Measurements from ENCODE around the gene MYCN.
"Not testable (repeated sequence)": the region's sequence is repeated elsewhere in the genome, so short reads cannot be mapped to it uniquely, and the experiment has no call there.

Gene MYCN

GRCh38 chr2:15945909-15946705 is 5.8 kb downstream of the MYCN start:
- no peak for DNase-seq

GRCh38 chr2:15946983-15947382 is 6.6 kb downstream of the MYCN start:
- DNase-seq, result no peak

GRCh38 chr2:15947431-15947830 is 7.1 kb downstream of the MYCN start:
- no peak for DNase-seq

- DNase-seq, result no peak
Observed at GRCh38 chr2:15948704-15948957, 8.3 kb downstream of the MYCN start.

DNA sequence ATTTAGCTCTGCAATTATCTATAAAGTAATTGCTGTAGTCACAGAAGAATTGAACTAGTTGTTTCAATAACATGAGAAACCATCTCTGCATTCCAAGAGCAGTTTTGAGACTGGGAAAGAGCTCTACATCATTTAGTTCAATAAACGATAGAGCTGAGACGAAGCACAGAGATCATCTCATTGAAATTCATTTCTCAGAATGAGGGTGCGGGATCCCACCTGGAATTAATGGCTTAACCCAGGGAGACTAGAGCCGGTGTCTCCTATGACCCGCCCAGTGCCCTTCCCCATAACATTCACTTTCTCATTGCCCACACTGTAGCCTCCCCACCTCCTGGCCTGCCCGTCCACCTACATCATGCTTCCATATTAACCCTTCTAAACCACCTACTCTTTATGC is 8.8 kb downstream of the MYCN start:
- no peak for DNase-seq

- no peak for DNase-seq
Observed at GRCh38 chr2:15949551-15949950, 9.2 kb downstream of the MYCN start.

GRCh38 chr2:15950088-15950952 is 10.0 kb downstream of the MYCN start:
- DNase-seq, result no peak

- not testable (repeated sequence) for DNase-seq
Observed at GRCh38 chr2:15951936-15952335, 11.6 kb downstream of the MYCN start.

GRCh38 chr2:15952451-15953146 is 12.2 kb downstream of the MYCN start:
- DNase-seq, result no peak

- DNase-seq, result no peak
Observed at GRCh38 chr2:15953147-15953630, 12.8 kb downstream of the MYCN start.

DNA sequence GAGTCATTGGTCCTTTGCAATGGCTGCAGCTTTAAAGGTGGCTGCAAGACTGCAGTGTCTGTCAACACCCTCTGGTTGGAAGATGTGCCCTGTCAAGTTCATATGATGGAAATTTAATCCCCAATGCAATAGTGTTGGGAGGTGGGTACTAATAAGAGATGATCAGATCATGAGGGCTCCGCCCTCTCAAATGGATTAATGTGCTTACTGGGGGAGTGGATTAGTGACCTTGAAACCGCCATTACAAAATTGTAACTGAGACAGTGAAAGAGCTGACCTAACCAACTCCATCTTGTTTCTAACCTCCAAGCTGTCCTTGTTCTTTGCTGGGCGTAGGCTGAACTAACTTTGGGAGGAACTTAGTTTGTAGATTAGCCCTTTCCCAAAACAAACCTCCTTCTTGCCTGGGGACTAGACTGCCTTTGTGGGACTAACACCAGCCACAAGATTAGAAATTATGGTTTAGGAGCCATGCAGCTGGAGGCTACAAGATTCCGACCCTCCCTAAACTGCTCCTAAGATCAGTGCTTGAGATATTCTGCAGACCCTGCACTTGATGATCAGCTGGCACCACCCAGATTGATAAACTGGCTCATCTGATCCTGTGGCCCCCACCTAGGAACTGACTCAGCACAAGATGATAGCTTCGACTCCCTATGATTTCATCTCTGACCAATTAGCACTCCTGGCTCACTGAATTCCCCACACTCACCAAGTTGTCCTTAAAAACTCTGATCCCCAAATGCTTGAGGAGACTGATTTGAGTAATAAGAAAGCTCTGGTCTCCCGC is 13.7 kb downstream of the MYCN start:
- DNase-seq, result no peak

DNA sequence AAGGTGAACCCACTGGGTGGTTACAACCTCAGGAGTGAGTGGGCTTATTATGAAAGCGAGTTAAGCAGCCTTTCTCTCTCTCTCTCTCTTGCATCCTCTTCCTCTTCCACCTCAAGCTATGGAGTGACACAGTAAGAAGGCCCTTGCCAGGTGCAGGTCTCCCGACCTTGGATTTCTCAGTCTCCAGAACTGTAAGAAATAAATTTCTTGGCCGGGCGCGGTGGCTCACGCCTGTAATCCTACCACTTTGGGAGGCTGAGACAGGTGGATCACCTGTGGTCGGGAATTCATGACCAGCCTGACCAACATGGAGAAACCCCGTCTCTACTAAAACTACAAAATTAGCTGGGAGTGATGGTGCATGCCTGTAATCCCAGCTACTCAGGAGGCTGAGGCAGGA is 14.4 kb downstream of the MYCN start:
- DNase-seq, result no peak

GRCh38 chr2:15955232-15955988 is 15.1 kb downstream of the MYCN start:
- no peak for DNase-seq

- DNase-seq, result no peak
Observed at GRCh38 chr2:15956230-15956629, 15.9 kb downstream of the MYCN start.

DNA sequence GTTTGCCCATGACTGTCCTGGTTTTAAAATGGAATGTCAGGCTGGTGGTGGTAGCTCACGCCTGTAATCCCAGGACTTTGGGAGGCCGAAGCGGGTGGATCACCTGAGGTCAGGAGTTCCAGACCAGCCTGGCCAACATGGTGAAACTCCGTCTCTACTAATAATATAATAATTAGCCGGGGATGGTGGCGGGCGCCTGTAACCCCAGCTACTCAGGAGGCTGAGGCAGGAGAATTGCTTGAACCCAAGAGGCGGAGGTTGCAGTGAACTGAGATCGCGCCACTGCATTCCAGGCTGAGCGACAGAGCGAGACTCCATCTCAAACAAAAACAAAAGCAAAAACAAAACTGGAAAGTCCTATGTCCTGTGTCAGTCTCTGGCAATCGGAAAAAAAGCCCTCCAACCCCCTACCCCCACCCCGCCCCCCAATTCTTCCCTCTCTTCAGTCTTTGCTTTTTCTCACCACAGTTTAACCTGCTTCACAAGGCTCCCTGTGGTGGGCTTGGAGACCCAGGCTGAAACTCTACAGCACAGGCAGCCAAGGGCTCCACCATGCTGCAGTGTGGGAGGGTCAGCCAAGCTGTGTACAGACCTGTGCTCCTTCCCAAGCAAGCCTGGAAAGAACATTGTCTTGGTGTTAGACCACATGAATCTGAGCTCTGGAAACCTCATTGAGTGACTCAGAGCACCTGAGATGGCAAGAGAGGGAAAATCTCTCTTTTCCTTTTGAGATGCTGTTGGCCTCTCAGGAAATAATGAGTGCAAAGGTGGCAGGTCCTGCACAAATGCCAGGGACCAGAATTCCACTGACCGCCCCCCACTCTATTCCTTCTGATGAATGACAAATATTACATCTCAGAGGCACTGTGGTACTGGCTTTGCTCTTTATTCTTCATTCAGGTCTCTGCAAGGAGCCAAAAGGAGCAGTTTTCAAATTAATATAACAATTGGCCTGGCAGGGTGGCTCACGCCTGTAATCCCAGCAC is 16.7 kb downstream of the MYCN start:
- DNase-seq, result no peak

DNA sequence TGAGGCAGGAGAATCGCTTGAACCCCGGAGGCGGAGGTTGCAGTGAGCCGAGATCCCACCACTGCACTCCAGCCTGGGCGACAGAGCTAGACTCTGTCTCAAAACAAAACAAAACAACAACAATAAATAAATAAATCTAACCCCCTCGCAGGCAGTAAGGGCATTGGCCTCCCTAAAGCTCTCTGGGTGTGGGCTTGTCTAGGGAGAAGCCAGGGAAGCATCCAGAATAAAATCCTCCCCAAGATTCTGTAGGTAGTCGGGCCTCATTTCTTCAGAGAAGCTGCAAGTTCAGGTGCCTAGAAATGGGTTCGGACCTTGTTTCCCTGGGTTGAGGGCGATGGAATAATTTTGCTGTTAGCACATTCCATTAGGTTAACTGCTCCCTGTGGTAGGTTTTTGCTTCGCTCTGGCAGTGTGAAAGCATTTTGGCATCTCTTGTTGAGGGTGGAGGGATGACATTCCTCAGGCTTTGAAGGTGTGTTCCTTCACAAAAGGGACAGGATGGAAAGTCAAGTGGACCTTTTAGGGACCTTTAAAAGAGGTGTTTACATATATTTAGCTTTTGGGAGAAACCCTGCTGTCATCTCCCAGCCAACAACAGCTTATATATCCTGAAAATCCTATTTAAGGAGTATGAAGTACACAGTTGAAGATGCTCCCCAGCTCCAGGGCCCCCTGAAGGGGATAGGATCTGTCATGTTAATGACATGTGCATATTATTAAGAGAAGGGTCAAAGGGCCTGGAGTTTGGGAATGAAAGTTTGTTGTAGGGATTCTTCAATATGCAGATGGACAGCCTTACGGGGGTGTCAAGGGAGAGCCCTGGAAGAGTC is 17.7 kb downstream of the MYCN start:
- no peak for DNase-seq

GRCh38 chr2:15959331-15960153 is 19.2 kb downstream of the MYCN start:
- DNase-seq, result no peak

DNA sequence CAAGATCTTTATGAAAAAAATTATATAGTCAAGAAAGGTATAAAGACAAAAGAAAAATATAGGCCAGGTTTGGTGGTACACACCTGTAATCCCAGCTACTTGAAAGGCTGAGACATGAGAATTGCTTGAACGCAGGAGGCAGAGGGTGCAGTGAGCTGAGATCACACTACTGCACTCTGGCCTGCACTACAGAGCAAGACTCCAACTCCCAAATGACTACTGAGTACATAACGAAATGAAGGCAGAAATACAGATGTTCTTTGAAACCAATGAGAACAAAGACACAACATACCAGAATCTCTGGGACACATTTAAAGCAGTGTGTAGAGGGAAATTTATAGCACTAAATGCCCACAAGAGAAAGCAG is 19.8 kb downstream of the MYCN start:
- not testable (repeated sequence) for DNase-seq
